GM23338 (cell line): ENCODE measurements around the gene TM7SF2.

ENCODE experiments used
- CREB1 ChIP-seq: fragments of 250-450 bp; sonication (Bioruptor Pico); IDR thresholded peaks from 2 replicates; pipeline ENCODE4 v1.5.0; 2020; ENCODE audit warnings: low read depth, mild to moderate bottlenecking, moderate library complexity
- CTCF ChIP-seq, 2 experiments: fragments of 200-600 bp in 1 of 2; sonication (generic) in 1 of 2; conservative IDR thresholded peaks; 2 replicates each; pipeline versions ENCODE4 v1.5.1 to v1.6.1; 2016 to 2017; ENCODE audit warnings: antibody characterized with exemption in 2 of 2, low read depth in 2 of 2, mild to moderate bottlenecking in 2 of 2, moderate library complexity in 1 of 2
- ETS1 ChIP-seq: IDR thresholded peaks from 2 replicates; pipeline ENCODE4 v1.6.1; 2016; ENCODE audit warnings: antibody characterized with exemption
- EZH2 ChIP-seq: fragments of 200-600 bp; sonication (generic); IDR thresholded peaks from one replicate; pipeline ENCODE4 v1.8.0; 2017; ENCODE audit warnings: antibody characterized with exemption, mild to moderate bottlenecking, low read depth; ENCODE audit not compliant: unreplicated experiment
- EZH2phosphoT487 ChIP-seq: fragments of 200-600 bp; sonication (generic); IDR thresholded peaks from one replicate; pipeline ENCODE4 v1.8.1; 2018; ENCODE audit warnings: antibody characterized with exemption; ENCODE audit not compliant: unreplicated experiment
- JUNB ChIP-seq: IDR thresholded peaks from one replicate; pipeline ENCODE4 v1.6.1; 2016; ENCODE audit warnings: antibody characterized with exemption; ENCODE audit not compliant: unreplicated experiment
- POLR2AphosphoS5 ChIP-seq: IDR thresholded peaks from 2 replicates; pipeline ENCODE4 v1.6.1; 2016; ENCODE audit warnings: antibody characterized with exemption, low read depth
- REST ChIP-seq: IDR thresholded peaks from one replicate; pipeline ENCODE4 v1.6.1; 2018; ENCODE audit warnings: antibody characterized with exemption; ENCODE audit not compliant: unreplicated experiment

GRCh38 chr11:65085446-65085845 lies 26.2 kb upstream of the TM7SF2 start:
- TF ChIP-seq EZH2, result no peak
- TF ChIP-seq CTCF (conservative IDR thresholded peaks at IDR 0.05; ENCODE audit: low read depth in 2 of 2), result no peak
- no peak for TF ChIP-seq REST
- TF ChIP-seq CREB1 (CRISPR knock-in tag), result no peak
- no peak for TF ChIP-seq POLR2AphosphoS5
- TF ChIP-seq EZH2phosphoT487, result no peak
- no peak for TF ChIP-seq ETS1
- TF ChIP-seq JUNB, result no peak
